Activated T-helper 17 cell treated with anti-CD3 and anti-CD28 coated beads, Interleukin-2, amount 50 U/mL, for 72 hours (primary cell): ENCODE data around the gene ARHGEF11. TPM values are rescaled to one million over a fixed set of nuclear protein-coding genes. Genes with fewer than 3 reads are reported as not detected.

Experiments used
- ATAC-seq: fragments of 150-1000 bp; cut with Tn5 transposase; replicated peaks from 2 replicates; pipeline ENCODE4 v1.10.0; 2021; ENCODE audit warnings: mild to moderate bottlenecking, moderate library complexity
- H3K27ac Mint-ChIP-seq: one replicate; pipeline ENCODE4 v1.8.0; 2022; ENCODE audit warnings: mixed read lengths
- H3K27me3 Mint-ChIP-seq: one replicate; pipeline ENCODE4 v1.8.0; 2022; ENCODE audit warnings: mixed read lengths
- H3K36me3 Mint-ChIP-seq: one replicate; pipeline ENCODE4 v1.8.0; 2022; ENCODE audit warnings: low read depth, mild to moderate bottlenecking, mixed read lengths
- H3K4me1 Mint-ChIP-seq: one replicate; pipeline ENCODE4 v1.8.0; 2022; ENCODE audit warnings: mixed read lengths
- H3K4me3 Mint-ChIP-seq: one replicate; pipeline ENCODE4 v1.8.0; 2022; ENCODE audit warnings: mild to moderate bottlenecking, mixed read lengths
- H3K9me3 Mint-ChIP-seq: one replicate; pipeline ENCODE4 v1.8.0; 2022; ENCODE audit warnings: mixed read lengths
- total RNA-seq, 2 donors: library from RNA; stranded (reverse); gene quantifications; one replicate each; pipeline ENCODE4 v1.2.3, GENCODE V29; 2022

ARHGEF11 gene
- total RNA-seq, 2 donors from 2014 or later: 4.1 to 4.7 TPM

DNA sequence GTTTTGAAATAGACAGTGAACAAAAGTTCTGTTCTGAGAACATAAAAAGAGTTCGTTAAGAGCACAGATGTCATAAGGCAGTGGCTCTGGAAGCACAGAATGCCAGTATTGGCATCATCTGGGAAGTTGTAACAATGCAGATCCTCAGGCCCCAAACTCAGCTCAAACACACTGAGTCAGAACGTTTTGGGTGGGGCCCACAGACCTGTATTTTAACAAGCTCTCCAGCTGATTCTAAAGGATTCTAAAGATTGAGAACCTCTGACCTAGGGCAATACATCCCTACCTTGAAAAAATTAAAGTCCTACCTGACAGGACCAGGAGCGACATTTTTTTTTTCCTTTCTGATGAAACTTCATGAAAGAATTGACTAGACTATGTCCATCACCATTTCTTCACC is 13.2 kb downstream of the ARHGEF11 start:
- no peak overlapping the region for H3K27ac Mint-ChIP-seq
- H3K36me3 Mint-ChIP-seq: no peaks in the 10 kb centered on the region
- ATAC-seq: no peak
- no peak overlapping the region for H3K4me3 Mint-ChIP-seq
- H3K27me3 Mint-ChIP-seq: peaks cover 32% of the 10 kb centered on the region
- no peaks in the 10 kb centered on the region for H3K4me1 Mint-ChIP-seq
- H3K9me3 Mint-ChIP-seq: no peaks in the 10 kb centered on the region

GRCh38 chr1:157030728-157031127 is 14.8 kb downstream of the ARHGEF11 start:
- Mint-ChIP-seq H3K36me3 (no peaks in the 10 kb centered on the region), H3K27ac (no peak overlapping the region), H3K9me3 (no peaks in the 10 kb centered on the region), H3K4me1 (no peaks in the 10 kb centered on the region), H3K27me3 (peaks cover 32% of the 10 kb centered on the region), H3K4me3 (no peak overlapping the region)
- ATAC-seq: no peak

- ATAC-seq: no peak
- H3K4me3 Mint-ChIP-seq: no peak overlapping the region
- H3K36me3 Mint-ChIP-seq: no peaks in the 10 kb centered on the region
- H3K27ac Mint-ChIP-seq: no peak overlapping the region
- H3K4me1 Mint-ChIP-seq: no peaks in the 10 kb centered on the region
- peaks cover 32% of the 10 kb centered on the region for H3K27me3 Mint-ChIP-seq
- H3K9me3 Mint-ChIP-seq: no peaks in the 10 kb centered on the region
Observed at GRCh38 chr1:157028674-157029073, 16.9 kb downstream of the ARHGEF11 start.

- no peak overlapping the region for H3K4me3 Mint-ChIP-seq
- no peak for ATAC-seq
- H3K27me3 Mint-ChIP-seq: peaks cover 17% of the 10 kb centered on the region
Observed at GRCh38 chr1:157025856-157026255, 19.7 kb downstream of the ARHGEF11 start.

GRCh38 chr1:157025385-157025784 is 20.2 kb downstream of the ARHGEF11 start:
- no peaks in the 10 kb centered on the region for H3K4me1 Mint-ChIP-seq
- H3K4me3 Mint-ChIP-seq: no peak overlapping the region
- ATAC-seq: no peak
- H3K9me3 Mint-ChIP-seq: no peaks in the 10 kb centered on the region
- no peak overlapping the region for H3K27ac Mint-ChIP-seq
- H3K36me3 Mint-ChIP-seq: no peaks in the 10 kb centered on the region
- peaks cover 18% of the 10 kb centered on the region for H3K27me3 Mint-ChIP-seq

More at GRCh38 chr1:157025856-157026255, 19.7 kb downstream of the ARHGEF11 start:
- H3K9me3 Mint-ChIP-seq: no peaks in the 10 kb centered on the region
- no peaks in the 10 kb centered on the region for H3K4me1 Mint-ChIP-seq
- H3K36me3 Mint-ChIP-seq: no peaks in the 10 kb centered on the region
- no peak overlapping the region for H3K27ac Mint-ChIP-seq

DNA sequence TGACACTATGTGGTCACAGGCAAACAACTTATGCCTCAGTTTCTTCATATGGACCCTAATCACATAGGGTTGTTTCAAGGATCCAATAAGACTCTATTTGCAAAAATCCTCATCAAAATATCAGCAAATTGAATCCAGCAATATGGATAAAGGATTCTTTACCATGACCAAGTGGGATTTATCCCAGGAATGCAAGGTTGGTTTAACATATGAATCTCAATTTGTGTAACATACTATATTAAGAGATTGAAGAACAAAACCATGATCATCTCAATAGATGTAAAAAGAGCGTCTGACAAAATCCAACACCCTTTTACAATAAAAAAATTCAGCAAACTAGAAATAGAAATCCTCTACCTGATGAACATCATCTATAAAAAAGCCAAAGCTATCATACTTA is 23.9 kb downstream of the ARHGEF11 start:
- Mint-ChIP-seq H3K4me3 (no peak overlapping the region), H3K9me3 (peaks cover 4% of the 10 kb centered on the region), H3K27me3 (peaks cover 20% of the 10 kb centered on the region), H3K36me3 (no peaks in the 10 kb centered on the region), H3K27ac (no peak overlapping the region), H3K4me1 (no peaks in the 10 kb centered on the region)
- ATAC-seq: no peak

DNA sequence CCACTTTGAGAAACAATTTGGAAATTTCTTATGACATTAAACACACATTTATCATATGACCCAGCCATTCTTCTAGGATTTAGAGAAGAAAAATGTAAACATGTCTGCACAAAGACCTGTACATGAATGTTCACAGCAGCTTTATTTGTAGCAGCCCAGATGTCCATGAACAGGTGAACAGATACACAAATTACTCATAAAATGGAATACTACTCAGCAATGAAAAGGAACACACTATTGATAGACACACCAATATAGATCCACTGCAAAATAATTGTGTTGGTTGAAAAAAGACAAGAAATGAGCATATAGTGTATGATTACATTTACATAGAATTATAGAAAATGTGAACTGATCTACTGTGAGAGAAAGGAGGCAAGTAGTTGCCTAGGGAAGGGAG is 26.1 kb downstream of the ARHGEF11 start:
- ATAC-seq: no peak
- Mint-ChIP-seq H3K27me3 (peaks cover 16% of the 10 kb centered on the region), H3K27ac (no peak overlapping the region), H3K4me3 (no peak overlapping the region), H3K4me1 (no peaks in the 10 kb centered on the region), H3K9me3 (peaks cover 4% of the 10 kb centered on the region), H3K36me3 (no peaks in the 10 kb centered on the region)

- no peak for ATAC-seq
- Mint-ChIP-seq H3K36me3 (no peaks in the 10 kb centered on the region), H3K27me3 (peaks cover 18% of the 10 kb centered on the region), H3K4me3 (no peak overlapping the region), H3K9me3 (no peaks in the 10 kb centered on the region), H3K27ac (no peak overlapping the region), H3K4me1 (no peaks in the 10 kb centered on the region)
Observed at GRCh38 chr1:157011845-157012244, 33.7 kb downstream of the ARHGEF11 start.

- ATAC-seq: no peak
- no peak overlapping the region for H3K4me3 Mint-ChIP-seq
- H3K36me3 Mint-ChIP-seq: no peaks in the 10 kb centered on the region
- H3K9me3 Mint-ChIP-seq: no peaks in the 10 kb centered on the region
- no peaks in the 10 kb centered on the region for H3K4me1 Mint-ChIP-seq
- peaks cover 22% of the 10 kb centered on the region for H3K27me3 Mint-ChIP-seq
- H3K27ac Mint-ChIP-seq: no peak overlapping the region
Observed at GRCh38 chr1:157008502-157008901, 37.0 kb downstream of the ARHGEF11 start.

GRCh38 chr1:157007306-157007705 is 38.2 kb downstream of the ARHGEF11 start:
- no peak overlapping the region for H3K27ac Mint-ChIP-seq
- H3K9me3 Mint-ChIP-seq: no peaks in the 10 kb centered on the region
- peaks cover 22% of the 10 kb centered on the region for H3K27me3 Mint-ChIP-seq
- no peak overlapping the region for H3K4me3 Mint-ChIP-seq
- no peaks in the 10 kb centered on the region for H3K4me1 Mint-ChIP-seq
- ATAC-seq: no peak
- H3K36me3 Mint-ChIP-seq: no peaks in the 10 kb centered on the region

GRCh38 chr1:157006676-157007075 is 38.9 kb downstream of the ARHGEF11 start:
- ATAC-seq: no peak
- H3K4me3 Mint-ChIP-seq: no peak overlapping the region
- no peak overlapping the region for H3K27ac Mint-ChIP-seq
- H3K36me3 Mint-ChIP-seq: no peaks in the 10 kb centered on the region
- peaks cover 22% of the 10 kb centered on the region for H3K27me3 Mint-ChIP-seq
- no peaks in the 10 kb centered on the region for H3K9me3 Mint-ChIP-seq
- no peaks in the 10 kb centered on the region for H3K4me1 Mint-ChIP-seq

DNA sequence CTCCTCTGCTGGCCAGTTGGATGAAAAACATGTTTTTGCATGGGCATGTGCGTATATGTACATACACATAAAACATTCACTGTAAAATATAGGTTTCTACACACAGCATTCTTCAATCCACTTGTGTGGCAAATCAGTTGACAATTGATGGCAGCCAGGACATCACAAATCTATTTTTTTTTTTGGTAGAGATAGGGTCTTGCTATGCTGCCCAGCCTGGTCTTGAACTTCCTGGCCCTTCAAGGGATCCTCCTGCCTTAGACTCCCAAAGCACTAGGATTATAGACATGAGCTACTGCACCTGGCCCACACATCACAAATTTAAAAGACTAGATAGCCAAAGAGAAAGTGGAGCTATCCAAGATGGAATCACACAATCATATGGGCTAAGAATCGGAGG is 39.6 kb downstream of the ARHGEF11 start:
- H3K27me3 Mint-ChIP-seq: peaks cover 18% of the 10 kb centered on the region
- no peak overlapping the region for H3K4me3 Mint-ChIP-seq
- no peaks in the 10 kb centered on the region for H3K9me3 Mint-ChIP-seq
- H3K27ac Mint-ChIP-seq: no peak overlapping the region
- no peaks in the 10 kb centered on the region for H3K36me3 Mint-ChIP-seq
- no peaks in the 10 kb centered on the region for H3K4me1 Mint-ChIP-seq
- ATAC-seq: no peak

GRCh38 chr1:157004806-157005205 is 40.7 kb downstream of the ARHGEF11 start:
- H3K4me3 Mint-ChIP-seq: no peak overlapping the region
- H3K4me1 Mint-ChIP-seq: no peaks in the 10 kb centered on the region
- ATAC-seq: no peak
- H3K9me3 Mint-ChIP-seq: no peaks in the 10 kb centered on the region
- H3K27me3 Mint-ChIP-seq: peaks cover 16% of the 10 kb centered on the region
- H3K36me3 Mint-ChIP-seq: no peaks in the 10 kb centered on the region
- no peak overlapping the region for H3K27ac Mint-ChIP-seq

GRCh38 chr1:157004327-157004726 is 41.2 kb downstream of the ARHGEF11 start:
- Mint-ChIP-seq H3K27ac (no peak overlapping the region), H3K9me3 (no peaks in the 10 kb centered on the region), H3K4me1 (no peaks in the 10 kb centered on the region), H3K4me3 (no peak overlapping the region), H3K36me3 (no peaks in the 10 kb centered on the region), H3K27me3 (peaks cover 13% of the 10 kb centered on the region)
- ATAC-seq: no peak

DNA sequence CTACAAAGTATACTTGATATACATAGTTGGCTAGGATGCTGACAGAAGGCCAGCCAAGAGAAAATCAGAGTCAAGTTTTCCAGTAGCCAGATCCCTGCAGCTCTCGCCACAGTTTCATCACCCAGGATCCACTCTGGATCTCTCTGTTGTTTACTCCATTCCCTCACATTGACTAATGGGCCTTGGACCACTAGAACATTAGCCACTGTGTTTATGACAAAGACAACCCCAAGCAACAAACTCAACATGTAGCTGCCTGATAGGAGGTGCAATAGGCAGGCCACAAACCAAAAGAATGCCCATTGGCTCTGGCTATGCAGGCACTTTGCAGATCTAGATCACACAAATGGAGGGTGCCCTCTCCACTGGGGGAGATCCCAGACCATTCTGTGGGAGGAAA is 44.2 kb downstream of the ARHGEF11 start:
- Mint-ChIP-seq H3K27ac (no peak overlapping the region), H3K9me3 (no peaks in the 10 kb centered on the region), H3K36me3 (no peaks in the 10 kb centered on the region), H3K4me3 (no peak overlapping the region), H3K4me1 (no peaks in the 10 kb centered on the region), H3K27me3 (peaks cover 15% of the 10 kb centered on the region)
- ATAC-seq: no peak

- no peaks in the 10 kb centered on the region for H3K36me3 Mint-ChIP-seq
- no peak for ATAC-seq
- no peaks in the 10 kb centered on the region for H3K9me3 Mint-ChIP-seq
- no peak overlapping the region for H3K27ac Mint-ChIP-seq
- peaks cover 19% of the 10 kb centered on the region for H3K27me3 Mint-ChIP-seq
- no peak overlapping the region for H3K4me3 Mint-ChIP-seq
- H3K4me1 Mint-ChIP-seq: no peaks in the 10 kb centered on the region
Observed at GRCh38 chr1:157000686-157001085, 44.9 kb downstream of the ARHGEF11 start.
